AG09319 (cell line): ENCODE results near the gene SRRM2.

ENCODE experiments used
- DNase-seq: peaks from one replicate; pipeline ENCODE4 v3.0.0-alpha.2; 2010; ENCODE audit warnings: low read depth; ENCODE audit errors: extremely low read depth
- CTCF ChIP-seq: IDR thresholded peaks from 2 replicates; pipeline ENCODE4 v1.5.1; 2011; ENCODE audit warnings: low read depth, mild to moderate bottlenecking, inconsistent platforms, low read length, moderate library complexity

Gene SRRM2

GRCh38 chr16:2715519-2715918 lies 36.9 kb upstream of the SRRM2 start:
- no peak for TF ChIP-seq CTCF
- DNase-seq, result no peak

GRCh38 chr16:2715966-2716885 lies 36.2 kb upstream of the SRRM2 start:
- no peak for TF ChIP-seq CTCF

GRCh38 chr16:2716948-2717347 lies 35.5 kb upstream of the SRRM2 start:
- DNase-seq, result no peak
- no peak for TF ChIP-seq CTCF

More at GRCh38 chr16:2715966-2716885, 36.2 kb upstream of the SRRM2 start:
- DNase-seq, result no peak

DNA sequence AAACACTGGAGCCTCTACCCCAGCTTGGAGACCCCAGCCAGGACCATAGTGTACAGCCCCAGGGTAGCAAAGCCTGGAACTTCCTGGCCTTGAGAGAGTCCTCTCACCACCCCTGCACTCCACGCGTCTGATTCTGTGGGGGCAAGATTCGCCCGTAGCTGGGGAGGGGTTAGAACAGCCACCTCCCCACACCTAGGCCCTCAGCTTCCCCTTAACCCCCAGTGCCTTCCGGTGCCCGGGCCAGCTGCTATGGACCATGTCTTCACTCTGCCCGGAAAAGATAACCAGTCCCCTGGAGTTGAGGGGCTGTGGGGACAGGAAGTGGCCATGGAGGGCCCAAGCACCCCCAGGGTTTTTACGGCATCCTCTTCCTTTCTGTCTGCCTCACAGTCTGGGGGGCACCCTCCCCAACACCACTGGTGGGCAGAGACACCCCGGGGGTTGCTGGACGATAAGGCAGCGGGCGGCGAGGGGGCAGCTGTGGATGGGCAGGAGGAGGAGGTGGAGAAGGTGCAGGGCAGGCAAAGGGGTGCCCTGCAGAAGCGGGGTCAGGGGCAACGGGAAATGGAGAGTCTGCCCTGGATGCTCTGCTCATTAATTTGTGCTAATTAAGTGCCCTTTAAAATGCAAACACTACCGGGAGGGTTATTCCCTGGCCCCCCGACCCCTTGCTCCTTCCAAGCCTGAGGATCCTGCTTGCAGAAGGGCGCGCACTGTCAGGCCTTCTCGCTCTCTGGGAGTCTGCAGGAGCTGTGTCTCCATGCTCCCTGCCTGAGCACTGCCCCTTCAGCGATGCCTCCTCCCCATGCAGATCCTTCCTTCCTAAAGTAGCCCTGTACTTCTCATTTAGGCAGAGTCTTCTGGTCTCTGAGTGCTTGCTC lies 34.8 kb upstream of the SRRM2 start:
- no peak for TF ChIP-seq CTCF
- no peak for DNase-seq

- no peak for TF ChIP-seq CTCF
- DNase-seq, result no peak
Measured at GRCh38 chr16:2719328-2720063, 32.9 kb upstream of the SRRM2 start.

- DNase-seq, result no peak
- no peak for TF ChIP-seq CTCF
Measured at GRCh38 chr16:2720064-2720457, 32.4 kb upstream of the SRRM2 start, which contains the start of gene PRSS27. PRSS27 (minus strand) TSS chr16:2720224; CDS start chr16:2720160, 64 bp downstream.
